HG03139 (cell line): ENCODE results near the gene CD79A.

Source experiments
- ATAC-seq: cut with Tn5 transposase; IDR thresholded peaks from one replicate; pipeline ENCODE4 v1.9.1; 2021; ENCODE audit not compliant: unreplicated experiment

CD79A gene

GRCh38 chr19:41929536-41930071 lies 52.5 kb downstream of the CD79A start:
- no peak for ATAC-seq

GRCh38 chr19:41930322-41930722 lies 53.2 kb downstream of the CD79A start:
- ATAC-seq: no peak
